NOMO-1 (cell line): ENCODE data around the gene LCP2.

Experiments used
- DNase-seq, 2 experiments: peaks; one replicate each; lab custom pipeline; 2025; ENCODE audit not compliant: unreplicated experiment in 2 of 2; lab: John Stamatoyannopoulos, UW

The LCP2 gene

DNA sequence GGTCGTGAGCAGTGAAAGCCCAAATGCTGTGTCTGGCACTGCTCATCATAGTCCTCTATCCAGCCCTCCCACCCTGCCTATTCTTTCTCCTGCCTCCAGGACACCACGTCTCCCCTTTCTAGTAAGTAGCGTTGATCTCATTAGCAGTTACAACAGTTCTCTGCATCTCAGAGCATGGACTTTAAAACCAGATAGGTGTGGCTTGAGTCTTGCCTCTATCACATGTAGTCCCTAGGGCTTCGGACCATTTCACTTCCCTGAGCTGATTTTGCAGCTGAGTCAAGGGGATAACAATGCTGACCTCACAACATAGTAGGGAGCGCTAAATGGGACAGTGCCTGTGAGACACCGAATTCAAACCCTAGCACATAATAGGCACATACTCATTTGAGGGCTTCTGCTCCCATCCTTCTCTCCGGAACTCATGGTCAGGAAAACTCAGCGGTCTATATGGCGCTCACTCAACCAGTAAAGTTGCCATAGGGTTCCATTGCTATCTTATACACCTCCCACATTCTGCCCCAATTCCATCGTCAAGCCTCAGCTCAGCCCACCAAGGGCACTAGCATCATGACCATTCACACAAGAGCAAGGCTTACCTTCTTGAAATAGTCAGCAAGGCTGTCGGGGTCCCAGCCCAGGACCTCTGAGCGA, 515 bp downstream of the LCP2 start:
- peak; percentile 27 to 59 for DNase-seq

DNA sequence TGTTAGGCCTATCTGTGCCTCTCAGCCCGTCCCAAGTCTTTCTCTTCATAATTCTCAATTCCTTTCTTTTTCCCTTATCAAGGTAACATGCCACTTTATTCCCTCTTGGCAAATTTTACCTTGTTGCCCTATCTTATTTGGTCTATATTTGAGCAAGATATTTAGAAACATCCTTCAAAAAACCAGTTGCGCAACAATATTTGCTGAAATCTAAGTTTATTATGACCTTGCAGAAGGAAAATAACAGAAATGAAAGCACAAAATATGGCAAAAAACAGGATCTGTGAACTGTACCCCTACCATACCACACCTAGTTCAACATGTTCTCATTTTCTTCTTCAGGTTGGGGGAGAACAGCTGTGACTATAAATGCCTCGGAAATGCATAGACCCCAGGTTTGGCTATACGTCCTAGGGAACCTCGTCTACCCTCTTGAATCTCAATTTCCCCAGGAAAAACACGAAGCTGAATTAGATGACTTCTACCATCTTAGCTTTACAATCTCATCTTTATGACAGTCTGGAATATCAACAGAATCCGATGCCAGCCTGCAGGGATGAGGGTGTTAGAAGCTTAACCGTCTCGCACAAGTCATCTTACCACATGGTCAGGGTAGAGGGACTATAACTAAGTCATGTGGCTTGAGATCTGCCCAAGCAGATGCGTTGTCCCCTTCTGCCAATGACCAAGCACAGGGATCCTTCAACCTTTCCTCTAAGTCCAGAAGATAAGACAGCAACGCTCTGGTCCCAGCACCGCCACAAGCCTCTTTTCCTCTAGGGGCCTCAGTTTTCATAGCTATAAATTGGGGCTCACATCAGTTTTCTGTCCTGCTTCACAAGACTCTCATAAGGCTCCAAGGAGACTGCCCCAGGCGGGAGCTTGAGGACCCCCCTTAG, 1.3 kb downstream of the LCP2 start:
- DNase-seq: peak in 1 of 2 experiments; percentile 54

- DNase-seq: no peak
These were observed 3.0 kb downstream of the LCP2 start for GRCh38 chr5:170294556-170294955.

DNA sequence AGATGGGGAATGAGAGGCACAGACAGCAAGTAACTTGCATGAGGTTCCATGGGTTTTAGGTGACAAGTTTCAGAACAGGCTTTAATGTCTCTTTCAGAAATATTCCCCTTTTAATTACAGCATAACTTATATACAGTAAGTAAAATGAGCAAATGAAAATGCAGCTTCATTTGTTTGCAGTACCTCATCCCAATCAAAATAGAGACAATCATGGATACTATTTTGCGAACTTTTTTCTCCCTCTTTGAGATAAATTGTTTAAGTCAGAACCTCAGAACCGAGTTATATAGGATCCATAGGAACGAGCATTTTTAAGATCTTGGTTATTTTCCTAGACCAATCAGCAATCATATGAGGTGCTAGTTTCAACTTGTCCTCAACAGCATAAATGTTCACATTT, 3.5 kb downstream of the LCP2 start:
- no peak for DNase-seq

GRCh38 chr5:170293273-170293672, 4.3 kb downstream of the LCP2 start:
- peak; percentile 98 to 99 for DNase-seq

DNA sequence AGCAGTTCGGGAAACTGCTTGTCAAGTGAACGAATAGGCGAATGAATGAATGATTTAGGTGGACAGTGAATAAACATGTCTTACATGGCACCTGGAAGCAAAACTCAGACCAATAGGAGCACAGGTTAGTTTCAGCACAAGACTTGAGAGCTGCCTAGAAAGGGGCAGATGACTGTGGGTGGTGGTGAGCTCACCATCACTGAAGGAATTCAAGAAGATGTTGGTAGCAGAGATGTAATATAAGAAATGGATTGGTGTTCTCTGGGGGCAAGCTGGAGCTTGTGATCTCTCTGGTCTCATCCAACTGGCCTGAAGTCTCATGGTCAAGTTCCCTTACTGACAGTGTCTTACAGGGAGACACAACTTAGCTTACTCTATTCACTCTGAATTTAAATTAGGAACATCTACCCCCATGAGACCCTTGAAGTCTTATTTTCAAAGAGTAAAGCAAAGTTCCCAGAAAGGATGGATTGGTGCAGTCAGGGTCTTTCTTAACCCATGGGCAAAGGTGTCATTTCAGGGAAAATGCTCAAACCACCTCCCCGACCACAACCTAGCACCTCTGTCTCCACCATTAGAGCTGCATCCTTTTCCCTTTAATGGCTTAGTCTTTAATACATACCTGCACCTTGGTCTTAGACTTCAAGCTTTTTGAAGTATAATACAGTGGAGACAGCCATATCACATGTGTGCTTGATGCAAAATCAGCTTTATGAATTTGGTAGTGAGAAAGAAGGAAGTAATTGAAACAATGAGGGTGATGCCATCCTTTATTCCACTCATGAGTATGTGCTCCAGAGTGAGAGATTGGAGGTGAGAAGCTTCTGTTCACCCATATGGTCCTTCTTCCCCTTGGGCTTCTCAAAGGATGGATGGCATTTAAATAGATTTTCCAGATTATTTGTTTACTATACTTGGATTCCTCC, 5.1 kb downstream of the LCP2 start:
- no peak for DNase-seq

DNA sequence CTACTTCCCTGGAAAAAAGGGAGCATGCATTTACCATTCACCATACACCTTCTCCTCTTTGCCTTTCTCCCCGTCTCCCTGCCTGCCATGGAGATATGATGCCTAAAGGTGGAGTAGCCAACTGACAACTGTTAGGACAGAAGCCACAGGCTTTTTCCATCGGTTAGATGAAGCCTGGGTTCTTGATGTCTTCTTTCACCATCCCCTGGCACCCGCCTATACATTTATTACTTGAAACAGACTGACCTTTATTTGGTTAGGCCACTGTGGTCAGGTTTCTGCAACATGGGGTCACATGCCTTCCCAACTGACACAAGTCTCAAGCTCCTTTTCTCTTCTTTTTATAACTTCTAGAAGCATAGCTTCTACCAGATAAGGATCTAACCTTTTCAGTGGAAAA, 7.1 kb downstream of the LCP2 start:
- DNase-seq: peak; percentile 56 to 57

DNA sequence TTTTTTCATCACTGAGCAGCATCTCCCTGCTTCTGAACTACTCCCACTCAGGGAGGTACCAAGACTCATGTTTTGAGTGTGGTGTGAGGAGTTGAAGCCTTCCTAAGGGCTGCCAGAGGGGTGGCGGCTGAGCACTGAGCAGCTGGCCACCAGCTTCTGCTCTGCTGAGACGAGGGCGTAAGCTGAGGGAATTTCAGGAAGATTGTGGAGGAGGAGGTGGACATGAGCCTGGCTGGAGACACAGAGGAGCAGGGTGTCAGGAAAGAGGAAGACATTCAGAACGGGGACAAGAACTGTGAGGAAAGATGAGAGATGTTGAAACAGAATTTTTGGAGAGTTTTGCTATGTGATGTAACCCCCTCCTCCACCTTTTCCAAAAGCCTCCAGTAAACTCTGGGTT, 7.8 kb downstream of the LCP2 start:
- no peak for DNase-seq

DNA sequence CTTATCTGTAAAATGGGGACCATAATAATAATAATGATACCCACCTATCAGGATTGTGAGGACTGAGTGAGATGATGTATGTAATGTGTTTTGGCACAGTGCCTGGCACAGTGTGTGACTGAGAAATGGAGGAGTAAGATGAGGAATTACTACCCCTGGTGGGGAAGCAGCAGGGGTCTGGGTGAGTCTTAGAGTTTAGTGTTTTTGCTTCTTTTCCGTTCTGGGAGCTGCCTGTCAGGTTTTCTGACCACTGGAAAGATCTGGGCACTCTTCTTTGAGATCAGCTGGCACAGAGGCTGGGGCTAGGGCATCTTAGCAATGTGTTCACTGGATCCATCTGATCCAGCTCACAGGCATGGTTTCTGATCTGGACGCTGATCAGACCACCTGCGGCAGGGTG, 8.5 kb downstream of the LCP2 start:
- DNase-seq: no peak

DNA sequence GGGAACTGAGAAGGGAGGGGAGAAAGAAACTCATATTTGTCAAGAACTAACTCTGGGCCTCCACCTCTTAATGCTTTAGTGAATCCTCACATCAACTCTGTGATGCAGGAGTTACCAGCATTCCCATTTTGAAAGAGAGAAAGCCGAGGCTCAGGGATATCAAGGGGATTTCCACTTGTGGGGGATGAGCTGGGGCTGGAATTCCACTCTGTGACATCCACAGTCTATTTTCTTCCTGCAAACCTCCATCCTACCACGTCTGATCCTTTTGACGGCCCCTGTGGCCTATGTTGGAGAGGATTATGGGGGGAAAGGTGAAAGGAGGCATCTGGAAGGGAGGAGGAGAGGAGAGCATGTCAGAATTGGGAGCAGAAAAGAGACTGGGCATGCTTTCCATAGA, 9.0 kb downstream of the LCP2 start:
- no peak for DNase-seq

DNA sequence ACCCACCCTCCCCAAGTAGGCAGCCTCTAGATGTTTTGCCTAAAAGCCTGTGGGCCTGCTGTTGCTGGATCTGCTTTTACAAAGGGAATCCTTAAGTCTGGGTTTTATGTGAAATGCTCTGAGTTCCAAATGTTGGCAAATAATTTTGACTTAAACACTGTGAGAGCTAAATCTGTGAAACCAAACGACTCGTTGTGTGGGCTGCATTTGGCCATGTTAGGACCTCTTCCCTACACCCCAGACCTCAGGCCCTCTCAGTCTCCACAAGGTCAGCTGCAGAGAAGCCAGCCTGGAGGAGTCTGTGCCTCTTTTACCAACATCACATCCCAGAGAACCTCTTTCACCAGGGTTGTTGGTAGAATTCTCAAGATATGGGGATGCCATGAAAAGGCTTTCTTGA, 9.4 kb downstream of the LCP2 start:
- no peak for DNase-seq

- peak in 1 of 2 experiments; percentile 28 for DNase-seq
These were observed 10.0 kb downstream of the LCP2 start for GRCh38 chr5:170287532-170287931.

GRCh38 chr5:170286386-170286925, 11.1 kb downstream of the LCP2 start:
- DNase-seq: no peak

GRCh38 chr5:170285181-170285580, 12.4 kb downstream of the LCP2 start:
- no peak for DNase-seq

- DNase-seq: no peak
These were observed 13.3 kb downstream of the LCP2 start for GRCh38 chr5:170284231-170284630.

GRCh38 chr5:170283296-170283695, 14.3 kb downstream of the LCP2 start:
- DNase-seq: no peak

DNA sequence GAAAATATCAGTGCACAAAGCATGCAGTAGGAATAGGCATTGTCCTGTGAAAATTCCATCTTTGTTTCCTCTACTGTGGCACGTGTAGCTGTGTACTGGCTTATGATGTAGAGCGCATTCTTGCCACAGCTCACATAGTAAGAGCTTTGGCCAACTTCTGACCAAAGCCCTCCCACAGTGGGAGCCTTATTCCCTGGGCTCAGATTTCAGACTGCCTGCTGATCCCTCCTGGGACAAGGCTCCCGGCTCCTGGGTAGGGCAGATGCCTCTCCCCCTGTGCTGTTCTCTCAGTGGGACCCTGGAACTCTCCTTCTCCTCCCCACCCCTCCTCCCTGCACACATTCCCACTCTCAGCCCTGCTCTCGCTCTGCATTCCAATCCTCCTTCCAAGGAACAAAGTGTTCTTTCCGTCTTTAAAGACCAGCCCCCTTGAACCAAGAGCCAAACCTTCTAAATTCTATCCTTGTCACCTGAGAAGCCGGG, 17.5 kb downstream of the LCP2 start:
- no peak for DNase-seq

GRCh38 chr5:170279459-170279817, 18.1 kb downstream of the LCP2 start:
- no peak for DNase-seq

- peak; percentile 91 to 94 for DNase-seq
These were observed 18.7 kb downstream of the LCP2 start for GRCh38 chr5:170278611-170279458.

DNA sequence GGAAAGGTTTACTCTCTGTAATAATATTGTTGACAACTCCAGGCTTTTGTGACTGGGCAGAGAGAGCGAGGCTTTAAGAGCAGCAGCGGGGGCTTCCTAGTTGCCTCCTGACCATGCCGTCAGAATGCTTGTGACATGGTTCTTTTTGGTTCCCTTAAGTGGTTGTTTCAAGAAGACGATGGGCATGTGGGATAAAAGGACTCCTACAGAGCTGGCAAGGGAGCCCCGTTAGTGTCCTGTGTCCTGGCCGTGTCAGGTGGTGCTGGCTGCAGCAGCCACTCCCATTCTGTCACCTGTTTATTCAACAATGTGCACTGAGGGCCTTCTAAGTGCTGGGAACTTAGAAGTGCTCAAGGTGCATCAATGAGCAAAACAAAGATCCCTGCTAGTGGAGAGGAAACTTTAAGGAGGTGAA, 19.7 kb downstream of the LCP2 start:
- DNase-seq: no peak
